Measurements from ENCODE around the gene CHST8. TPM values are rescaled to one million over a fixed set of nuclear protein-coding genes. Genes with fewer than 3 reads are reported as not detected.

CHST8 gene
- total RNA-seq, 2 donors from 2014 or later = 1.6 to 3.8 TPM

GRCh38 chr19:33819506-33819879 lies 197.7 kb downstream of the CHST8 start:
- Histone ChIP-seq H3K4me1 (ENCODE audit: control insufficient read depth, insufficient read depth, low read length) (no peaks in the 10 kb centered on the region), H3K27me3 (ENCODE audit: control insufficient read depth, insufficient read depth, low read length, poor library complexity, severe bottlenecking) (peaks cover 7% of the 10 kb centered on the region), H3K27ac (ENCODE audit: low read depth, low read length) (peak overlapping the region; percentile 85), H3K9ac (ENCODE audit: extremely low read depth, low read length, poor library complexity, severe bottlenecking) (no peak overlapping the region), H3K9me3 (ENCODE audit: control insufficient read depth, low read length) (no peaks in the 10 kb centered on the region), H3K4me3 (ENCODE audit: low read length) (no peak overlapping the region), H3K36me3 (ENCODE audit: control insufficient read depth, insufficient read depth, low read length) (no peaks in the 10 kb centered on the region)
- no peaks in the 10 kb centered on the region for H3K4me1 Mint-ChIP-seq
- peak overlapping the region; percentile 54 for H3K4me3 Mint-ChIP-seq
- no peak overlapping the region for H3K27ac Mint-ChIP-seq
- TF ChIP-seq CTCF (conservative IDR thresholded peaks at IDR 0.05) = no peak
- 37 to 63% methylated on average over 7 to 10 of the region's 10 CpGs for WGBS, 2 experiments (ENCODE audit: insufficient coverage in 1 of 2, insufficient read length in 1 of 2)
- H3K36me3 Mint-ChIP-seq (ENCODE audit: low read depth) = peaks cover under 1% of the 10 kb centered on the region
- H3K27me3 Mint-ChIP-seq (ENCODE audit: insufficient read depth) = peaks cover 23% of the 10 kb centered on the region
- DNase-seq = no peak
- H3K9me3 Mint-ChIP-seq = no peaks in the 10 kb centered on the region

GRCh38 chr19:33819880-33820781 lies 198.4 kb downstream of the CHST8 start:
- H3K4me3 Mint-ChIP-seq = peak overlapping the region; percentile 54
- Histone ChIP-seq H3K27ac (ENCODE audit: low read depth, low read length) (peak overlapping the region; percentile 85), H3K27me3 (ENCODE audit: control insufficient read depth, insufficient read depth, low read length, poor library complexity, severe bottlenecking) (peaks cover 7% of the 10 kb centered on the region), H3K4me1 (ENCODE audit: control insufficient read depth, insufficient read depth, low read length) (no peaks in the 10 kb centered on the region), H3K36me3 (ENCODE audit: control insufficient read depth, insufficient read depth, low read length) (no peaks in the 10 kb centered on the region), H3K9ac (ENCODE audit: extremely low read depth, low read length, poor library complexity, severe bottlenecking) (no peak overlapping the region), H3K9me3 (ENCODE audit: control insufficient read depth, low read length) (no peaks in the 10 kb centered on the region), H3K4me3 (ENCODE audit: low read length) (no peak overlapping the region)
- H3K27me3 Mint-ChIP-seq (ENCODE audit: insufficient read depth) = peaks cover 23% of the 10 kb centered on the region
- DNase-seq = peak; percentile 88
- 23 to 28% methylated on average over 39 to 61 of the region's 61 CpGs for WGBS, 2 experiments (ENCODE audit: insufficient coverage in 1 of 2, insufficient read length in 1 of 2)
- no peaks in the 10 kb centered on the region for H3K9me3 Mint-ChIP-seq
- no peak overlapping the region for H3K27ac Mint-ChIP-seq
- no peaks in the 10 kb centered on the region for H3K36me3 Mint-ChIP-seq (ENCODE audit: low read depth)
- TF ChIP-seq CTCF (conservative IDR thresholded peaks at IDR 0.05) = no peak
- no peaks in the 10 kb centered on the region for H3K4me1 Mint-ChIP-seq

GRCh38 chr19:33821871-33822270 lies 200.1 kb downstream of the CHST8 start:
- DNase-seq = no peak
- no peak overlapping the region for H3K4me3 Mint-ChIP-seq
- no peaks in the 10 kb centered on the region for H3K9me3 Mint-ChIP-seq
- H3K4me1 Mint-ChIP-seq = no peaks in the 10 kb centered on the region
- H3K4me1 ChIP-seq (ENCODE audit: control insufficient read depth, insufficient read depth, low read length) = no peaks in the 10 kb centered on the region
- H3K36me3 ChIP-seq (ENCODE audit: control insufficient read depth, insufficient read depth, low read length) = no peaks in the 10 kb centered on the region
- no peak overlapping the region for H3K27ac Mint-ChIP-seq
- peaks cover 7% of the 10 kb centered on the region for H3K27me3 ChIP-seq (ENCODE audit: control insufficient read depth, insufficient read depth, low read length, poor library complexity, severe bottlenecking)
- H3K9ac ChIP-seq (ENCODE audit: extremely low read depth, low read length, poor library complexity, severe bottlenecking) = no peak overlapping the region
- 78 to 100% methylated on average over 1 to 2 of the region's 2 CpGs for WGBS, 2 experiments (ENCODE audit: insufficient coverage in 1 of 2, insufficient read length in 1 of 2)
- H3K27me3 Mint-ChIP-seq (ENCODE audit: insufficient read depth) = peaks cover 23% of the 10 kb centered on the region
- no peaks in the 10 kb centered on the region for H3K9me3 ChIP-seq (ENCODE audit: control insufficient read depth, low read length)
- no peak overlapping the region for H3K27ac ChIP-seq (ENCODE audit: low read depth, low read length)
- H3K4me3 ChIP-seq (ENCODE audit: low read length) = no peak overlapping the region
- no peak for TF ChIP-seq CTCF (conservative IDR thresholded peaks at IDR 0.05)
- H3K36me3 Mint-ChIP-seq (ENCODE audit: low read depth) = no peaks in the 10 kb centered on the region

Other genes starting within 250 kb of the CHST8 start
- gene CEBPG, start 248.2 kb upstream of the CHST8 start, total RNA-seq = 10 to 100 TPM; 31.9 to 33.8 TPM
- 10 to 100 TPM; 52.2 to 67.9 TPM for gene PEPD, start 100.2 kb upstream of the CHST8 start, total RNA-seq
- 10 to 100 TPM; 36.6 to 61.8 TPM for gene KCTD15, start 174.9 kb downstream of the CHST8 start, total RNA-seq

Measured in endodermal cell (in vitro differentiated cells).